H9 (cell line): ENCODE data around the gene FABP3. TPM values are rescaled to one million over a fixed set of nuclear protein-coding genes. Genes with fewer than 3 reads are reported as not detected.

Source experiments
- DNase-seq: peaks from one replicate; pipeline ENCODE4 v3.0.0-alpha.2; 2017
- H2AFZ ChIP-seq: one replicate; pipeline ENCODE4 v1.6.1; 2013; ENCODE audit warnings: mild to moderate bottlenecking, low read length, control low read depth, moderate library complexity
- H2AK5ac ChIP-seq: 2 replicates; pipeline ENCODE4 v1.6.1; 2013; ENCODE audit warnings: low read length, control low read depth, mixed read lengths; ENCODE audit not compliant: insufficient read length
- H2BK120ac ChIP-seq: one replicate; pipeline ENCODE4 v1.6.1; 2013; ENCODE audit warnings: low read depth, mild to moderate bottlenecking, low read length, control low read depth, inconsistent platforms; ENCODE audit not compliant: poor library complexity, severe bottlenecking
- H2BK12ac ChIP-seq: 2 replicates; pipeline ENCODE4 v1.6.1; 2013; ENCODE audit warnings: low read length, control low read depth, mixed read lengths, low read depth; ENCODE audit not compliant: insufficient read length
- H2BK15ac ChIP-seq: 2 replicates; pipeline ENCODE4 v1.6.1; 2013; ENCODE audit warnings: low read depth, low read length, control low read depth
- H2BK20ac ChIP-seq: one replicate; pipeline ENCODE4 v1.6.1; 2013; ENCODE audit warnings: low read depth, mild to moderate bottlenecking, low read length, control low read depth, inconsistent platforms; ENCODE audit not compliant: poor library complexity, severe bottlenecking
- H2BK5ac ChIP-seq: 2 replicates; pipeline ENCODE4 v1.6.1; 2013; ENCODE audit warnings: low read length, control low read depth, mixed read lengths; ENCODE audit not compliant: insufficient read length
- H3K14ac ChIP-seq: 2 replicates; pipeline ENCODE4 v1.6.1; 2013; ENCODE audit warnings: low read length, control low read depth; ENCODE audit not compliant: insufficient read depth
- H3K18ac ChIP-seq: 2 replicates; pipeline ENCODE4 v1.6.1; 2013; ENCODE audit warnings: low read depth, mild to moderate bottlenecking, mixed read lengths, low read length, control low read depth; ENCODE audit not compliant: insufficient read length
- H3K23ac ChIP-seq: 2 replicates; pipeline ENCODE4 v1.6.1; 2013; ENCODE audit warnings: low read length, control low read depth, mixed read lengths, low read depth; ENCODE audit not compliant: insufficient read length
- H3K23me2 ChIP-seq: 2 replicates; pipeline ENCODE4 v1.6.1; 2013; ENCODE audit warnings: low read depth, mild to moderate bottlenecking, mixed read lengths, low read length, control low read depth; ENCODE audit not compliant: insufficient read length, poor library complexity, severe bottlenecking
- H3K27ac ChIP-seq: 2 replicates; pipeline ENCODE4 v1.5.1; 2013; ENCODE audit warnings: low read length, control low read depth, mixed read lengths, low read depth; ENCODE audit not compliant: insufficient read length
- H3K27me3 ChIP-seq: 2 replicates; pipeline ENCODE4 v1.6.1; 2013; ENCODE audit warnings: low read length, control low read depth, inconsistent platforms; ENCODE audit not compliant: insufficient read depth
- H3K4ac ChIP-seq: 2 replicates; pipeline ENCODE4 v1.6.1; 2013; ENCODE audit warnings: low read depth, mild to moderate bottlenecking, control low read depth, inconsistent platforms, low read length, moderate library complexity
- H3K4me1 ChIP-seq: 2 replicates; pipeline ENCODE4 v1.6.1; 2013; ENCODE audit warnings: low read length, control low read depth, inconsistent platforms; ENCODE audit not compliant: insufficient read depth
- H3K4me2 ChIP-seq: 2 replicates; pipeline ENCODE4 v1.6.1; 2013; ENCODE audit warnings: low read length, control low read depth, mixed read lengths; ENCODE audit not compliant: insufficient read length, insufficient read depth
- H3K56ac ChIP-seq: 2 replicates; pipeline ENCODE4 v1.6.1; 2013; ENCODE audit warnings: low read depth, mild to moderate bottlenecking, mixed read lengths, low read length, control low read depth; ENCODE audit not compliant: insufficient read length
- H3K79me1 ChIP-seq: 2 replicates; pipeline ENCODE4 v1.6.1; 2013; ENCODE audit warnings: low read depth, mild to moderate bottlenecking, moderate library complexity, low read length, control low read depth, inconsistent platforms; ENCODE audit not compliant: insufficient read depth, poor library complexity, severe bottlenecking
- H3K79me2 ChIP-seq: 2 replicates; pipeline ENCODE4 v1.6.1; 2013; ENCODE audit warnings: low read length, control low read depth, inconsistent platforms; ENCODE audit not compliant: insufficient read depth
- H3K9ac ChIP-seq: 2 replicates; pipeline ENCODE4 v1.6.1; 2013; ENCODE audit warnings: low read length, control low read depth, mixed read lengths; ENCODE audit not compliant: insufficient read length; ENCODE audit errors: extremely low read depth
- H3K9me3 ChIP-seq: one replicate; pipeline ENCODE4 v1.6.1; 2013; ENCODE audit warnings: low read depth, low read length, inconsistent platforms; ENCODE audit not compliant: control insufficient read depth
- H3T11ph ChIP-seq: one replicate; pipeline ENCODE4 v1.6.1; 2013; ENCODE audit warnings: mild to moderate bottlenecking, low read length, control low read depth, inconsistent platforms
- H4K20me1 ChIP-seq: one replicate; pipeline ENCODE4 v1.6.1; 2013; ENCODE audit not compliant: control insufficient read depth, insufficient read length, insufficient read depth
- H4K5ac ChIP-seq: 2 replicates; pipeline ENCODE4 v1.6.1; 2013; ENCODE audit warnings: low read depth, mild to moderate bottlenecking, mixed read lengths, low read length, control low read depth; ENCODE audit not compliant: insufficient read length
- H4K8ac ChIP-seq: replicated peaks from 2 replicates; pipeline ENCODE4 v1.6.1; 2013; ENCODE audit warnings: low read length, control low read depth, mixed read lengths, low read depth; ENCODE audit not compliant: insufficient read length
- H4K91ac ChIP-seq: 2 replicates; pipeline ENCODE4 v1.6.1; 2013; ENCODE audit warnings: low read depth, mild to moderate bottlenecking, moderate library complexity, mixed read lengths, low read length, control low read depth; ENCODE audit not compliant: insufficient read length
- H3K27ac Mint-ChIP-seq, 3 experiments: 2 replicates in 2 of 3; 3 replicates in 1 of 3; pipeline ENCODE4 v1.8.0; 2020 to 2021; ENCODE audit warnings: mixed read lengths in 3 of 3, mild to moderate bottlenecking in 1 of 3, moderate library complexity in 1 of 3
- H3K27me3 Mint-ChIP-seq: 2 replicates; pipeline ENCODE4 v1.8.0; 2021; ENCODE audit warnings: low read depth, mild to moderate bottlenecking, moderate library complexity, mixed read lengths
- H3K36me3 Mint-ChIP-seq, 3 experiments: 2 replicates in 2 of 3; 3 replicates in 1 of 3; pipeline ENCODE4 v1.8.0; 2020 to 2021; ENCODE audit warnings: low read depth in 3 of 3, mixed read lengths in 3 of 3; ENCODE audit not compliant: insufficient read depth in 1 of 3
- H3K4me1 Mint-ChIP-seq, 2 experiments: 2 replicates each; pipeline ENCODE4 v1.8.0; 2020; ENCODE audit warnings: mixed read lengths in 2 of 2
- H3K4me3 Mint-ChIP-seq, 2 experiments: 2 replicates in 1 of 2; 3 replicates in 1 of 2; pipeline ENCODE4 v1.8.0; 2020 to 2021; ENCODE audit warnings: mild to moderate bottlenecking in 2 of 2, mixed read lengths in 2 of 2, moderate library complexity in 1 of 2
- H3K9me3 Mint-ChIP-seq, 2 experiments: 2 replicates in 1 of 2; 3 replicates in 1 of 2; pipeline ENCODE4 v1.8.0; 2020; ENCODE audit warnings: mild to moderate bottlenecking in 2 of 2, mixed read lengths in 2 of 2, moderate library complexity in 1 of 2
- CTCF ChIP-seq: fragments of 200-600 bp; sonication (generic); conservative IDR thresholded peaks from 3 replicates; pipeline ENCODE4 v1.8.0; 2021; ENCODE audit warnings: antibody characterized with exemption, mild to moderate bottlenecking
- WGBS: extraction: QIAGEN DNeasy Blood & Tissue Kit; methylation state at CpG from one replicate; pipeline ENCODE4 v1.1.7; 2013; ENCODE audit warnings: missing lambda C conversion rate, low lambda C conversion rate, mixed read lengths; ENCODE audit not compliant: insufficient read length; ENCODE audit errors: extremely low coverage; 5-methylcytosine and 5-hydroxymethylcytosine counted together
- total RNA-seq: library from RNA; stranded (reverse); gene quantifications from 2 replicates; pipeline ENCODE4 v1.2.1, GENCODE V29; 2021

Gene FABP3
- total RNA-seq, 1 experiment from 2014 or later, result 9.0 TPM

GRCh38 chr1:31354283-31354682, 18.6 kb downstream of the FABP3 start:
- Histone ChIP-seq H2BK12ac (no peak overlapping the region), H3K27me3 (no peaks in the 10 kb centered on the region), H3K4me1 (no peaks in the 10 kb centered on the region), H3K4ac (no peak overlapping the region), H3K79me2 (no peaks in the 10 kb centered on the region), H3K14ac (no peak overlapping the region), H2AFZ (no peak overlapping the region), H3K18ac (no peak overlapping the region), H2AK5ac (no peak overlapping the region), H3K9ac (no peak overlapping the region), H4K91ac (no peak overlapping the region), H2BK15ac (no peak overlapping the region), H3K79me1 (no peaks in the 10 kb centered on the region), H3K4me2 (no peak overlapping the region), H3K56ac (no peak overlapping the region), H3K27ac (no peak overlapping the region), H3K23ac (no peak overlapping the region), H3K9me3 (no peaks in the 10 kb centered on the region), H2BK5ac (no peak overlapping the region), H2BK120ac (no peak overlapping the region), H3T11ph (no peak overlapping the region), H4K8ac (no peak overlapping the region), H4K20me1 (no peaks in the 10 kb centered on the region), H3K23me2 (no peaks in the 10 kb centered on the region), H4K5ac (no peak overlapping the region), H2BK20ac (no peak overlapping the region)
- DNase-seq, result no peak
- H3K36me3 Mint-ChIP-seq, result peaks cover 2 to 44% (median 21%) of the 10 kb centered on the region in 3 experiments; a peak in 5 of 7 replicates
- no peak for TF ChIP-seq CTCF
- H3K4me3 Mint-ChIP-seq, result no peak overlapping the region
- no CpG with 5 or more reads among the region's 3 CpGs for WGBS
- no peaks in the 10 kb centered on the region for H3K9me3 Mint-ChIP-seq
- no peaks in the 10 kb centered on the region for H3K27me3 Mint-ChIP-seq
- no peaks in the 10 kb centered on the region for H3K4me1 Mint-ChIP-seq
- H3K27ac Mint-ChIP-seq, result no peak overlapping the region
